Peyer's patch (tissue), 4 donors: ENCODE measurements around the gene PDZD4. TPM values are rescaled to one million over a fixed set of nuclear protein-coding genes. Genes with fewer than 3 reads are reported as not detected.

Source experiments
- DNase-seq, 3 donors: peaks; one replicate each; pipeline ENCODE4 v3.0.0-alpha.2; 2017 to 2019
- H3K27ac ChIP-seq, 4 donors: fragments of 200-600 bp; sonication (generic); one replicate each; pipeline ENCODE4 v1.5.1; 2016 to 2019
- H3K27me3 ChIP-seq, 2 donors: fragments of 200-600 bp; sonication (generic); one replicate each; pipeline ENCODE4 v1.5.1; 2019
- H3K36me3 ChIP-seq, 3 donors: fragments of 200-600 bp; sonication (generic); one replicate each; pipeline ENCODE4 v1.5.1; 2016 to 2019
- H3K4me1 ChIP-seq, 4 donors: fragments of 200-600 bp; sonication (generic); one replicate each; pipeline ENCODE4 v1.5.1; 2016 to 2019
- H3K4me3 ChIP-seq, 4 donors: fragments of 200-600 bp; sonication (generic); 1 replicate in 3 of 4; 2 replicates in 1 of 4; pipeline ENCODE4 v1.5.1; 2016 to 2019; ENCODE audit warnings: mild to moderate bottlenecking in 1 of 4
- H3K9me3 ChIP-seq, 4 donors: fragments of 200-600 bp; sonication (generic); one replicate each; pipeline ENCODE4 v1.5.1; 2016 to 2019; ENCODE audit warnings: mild to moderate bottlenecking in 1 of 4
- POLR2A ChIP-seq, 2 donors: fragments of 450-650 bp; IDR thresholded peaks; one replicate each; pipeline ENCODE4 v1.5.1; 2017; ENCODE audit warnings: antibody characterized with exemption in 2 of 2, mild to moderate bottlenecking in 2 of 2, moderate library complexity in 2 of 2
- total RNA-seq, 4 donors: library from RNA; depleted of rRNA; stranded (reverse); fragments of >200 nt; gene quantifications; one replicate each; pipeline ENCODE4 v1.1.0, GENCODE V29; 2016
- TF ChIP-seq, protein P1 (sequence below), 6 experiments: fragments of 450-650 bp in 4 of 6; fragments of 200-600 bp in 2 of 6; sonication (generic) in 1 of 6; IDR thresholded peaks; one replicate each; pipeline ENCODE4 v1.5.1; 2017 to 2019; ENCODE audit warnings: antibody characterized with exemption in 6 of 6, mild to moderate bottlenecking in 3 of 6, moderate library complexity in 1 of 6

The PDZD4 gene
- total RNA-seq, 4 donors from 2014 or later, result 1.2 to 8.3 (median 2.4) TPM

DNA sequence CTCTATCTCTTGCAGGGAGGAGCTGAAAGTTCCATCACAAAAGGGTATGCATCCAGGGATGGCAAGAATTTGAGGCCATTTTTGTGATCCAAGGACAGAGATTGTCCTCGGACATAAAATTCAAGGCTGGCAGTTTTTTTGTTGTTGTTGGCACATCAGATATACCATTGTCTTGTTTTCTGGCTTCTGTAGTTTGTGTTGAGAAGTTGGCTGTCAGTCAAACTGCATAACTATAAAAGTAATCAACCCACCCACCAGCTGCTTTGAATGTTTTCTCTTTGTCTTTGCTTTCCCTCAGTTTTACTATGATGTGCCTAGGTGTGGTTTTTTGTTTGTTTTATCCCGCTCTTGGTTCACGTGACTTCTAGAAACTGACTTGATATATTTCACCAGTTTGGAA lies 21.6 kb upstream of the PDZD4 start:
- Histone ChIP-seq H3K27me3 (no peaks in the 10 kb centered on the region), H3K9me3 (no peaks in the 10 kb centered on the region), H3K4me3 (no peak overlapping the region), H3K27ac (no peak overlapping the region), H3K4me1 (no peaks in the 10 kb centered on the region), H3K36me3 (no peaks in the 10 kb centered on the region)
- TF ChIP-seq, protein P1, sequence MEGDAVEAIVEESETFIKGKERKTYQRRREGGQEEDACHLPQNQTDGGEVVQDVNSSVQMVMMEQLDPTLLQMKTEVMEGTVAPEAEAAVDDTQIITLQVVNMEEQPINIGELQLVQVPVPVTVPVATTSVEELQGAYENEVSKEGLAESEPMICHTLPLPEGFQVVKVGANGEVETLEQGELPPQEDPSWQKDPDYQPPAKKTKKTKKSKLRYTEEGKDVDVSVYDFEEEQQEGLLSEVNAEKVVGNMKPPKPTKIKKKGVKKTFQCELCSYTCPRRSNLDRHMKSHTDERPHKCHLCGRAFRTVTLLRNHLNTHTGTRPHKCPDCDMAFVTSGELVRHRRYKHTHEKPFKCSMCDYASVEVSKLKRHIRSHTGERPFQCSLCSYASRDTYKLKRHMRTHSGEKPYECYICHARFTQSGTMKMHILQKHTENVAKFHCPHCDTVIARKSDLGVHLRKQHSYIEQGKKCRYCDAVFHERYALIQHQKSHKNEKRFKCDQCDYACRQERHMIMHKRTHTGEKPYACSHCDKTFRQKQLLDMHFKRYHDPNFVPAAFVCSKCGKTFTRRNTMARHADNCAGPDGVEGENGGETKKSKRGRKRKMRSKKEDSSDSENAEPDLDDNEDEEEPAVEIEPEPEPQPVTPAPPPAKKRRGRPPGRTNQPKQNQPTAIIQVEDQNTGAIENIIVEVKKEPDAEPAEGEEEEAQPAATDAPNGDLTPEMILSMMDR (IDR thresholded peaks at IDR 0.05), result no peak
- no peak for DNase-seq

DNA sequence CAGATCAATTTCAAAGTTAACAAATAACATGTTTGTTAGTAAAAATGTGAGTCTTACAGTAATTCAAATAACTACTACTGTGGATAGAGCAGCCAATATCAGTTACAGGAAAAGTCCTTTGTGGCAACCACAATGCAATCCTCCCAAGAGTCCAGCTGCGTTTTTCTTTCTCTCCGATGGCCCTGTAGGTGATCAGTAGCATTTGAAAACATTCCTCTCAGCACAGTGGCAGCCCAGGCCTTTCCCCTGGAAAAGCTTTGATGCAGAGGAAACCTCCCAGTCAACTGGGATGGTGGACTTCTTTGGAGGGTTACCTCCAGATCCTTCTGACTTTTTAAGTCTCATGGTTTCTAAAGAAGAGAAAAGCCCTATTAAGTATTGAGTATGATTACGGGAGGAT lies 18.0 kb upstream of the PDZD4 start:
- TF ChIP-seq, protein P1 (IDR thresholded peaks at IDR 0.05), result no peak
- Histone ChIP-seq H3K4me3 (no peak overlapping the region), H3K4me1 (no peaks in the 10 kb centered on the region), H3K36me3 (no peaks in the 10 kb centered on the region), H3K27ac (no peak overlapping the region), H3K9me3 (no peaks in the 10 kb centered on the region), H3K27me3 (no peaks in the 10 kb centered on the region)
- DNase-seq, result no peak

DNA sequence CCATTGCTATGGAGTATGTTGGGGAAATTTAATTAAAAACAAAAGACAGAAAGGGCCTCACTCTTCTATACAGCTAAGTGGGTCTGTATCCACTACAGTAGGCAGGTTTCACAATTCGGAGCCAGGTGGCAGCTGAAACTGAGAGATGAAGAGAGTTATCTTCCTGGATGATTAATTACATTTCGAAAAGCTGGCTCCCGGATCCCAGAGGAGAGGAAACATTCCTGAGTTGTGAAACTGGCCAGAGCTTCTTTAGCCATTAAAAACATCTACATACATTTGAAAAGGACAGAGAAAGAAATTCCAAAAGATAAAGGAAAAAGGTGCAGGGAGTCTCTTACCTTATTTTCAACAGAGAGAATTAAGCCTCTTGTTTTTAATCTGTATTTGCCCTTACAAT lies 15.5 kb upstream of the PDZD4 start:
- H3K4me1 ChIP-seq, result no peaks in the 10 kb centered on the region
- H3K27ac ChIP-seq, result no peak overlapping the region
- H3K9me3 ChIP-seq, result no peaks in the 10 kb centered on the region
- TF ChIP-seq, protein P1 (IDR thresholded peaks at IDR 0.05), result no peak
- no peak for TF ChIP-seq POLR2A (IDR thresholded peaks at IDR 0.05)
- H3K4me3 ChIP-seq, result no peak overlapping the region
- H3K27me3 ChIP-seq, result no peaks in the 10 kb centered on the region
- H3K36me3 ChIP-seq, result no peaks in the 10 kb centered on the region
- no peak for DNase-seq

DNA sequence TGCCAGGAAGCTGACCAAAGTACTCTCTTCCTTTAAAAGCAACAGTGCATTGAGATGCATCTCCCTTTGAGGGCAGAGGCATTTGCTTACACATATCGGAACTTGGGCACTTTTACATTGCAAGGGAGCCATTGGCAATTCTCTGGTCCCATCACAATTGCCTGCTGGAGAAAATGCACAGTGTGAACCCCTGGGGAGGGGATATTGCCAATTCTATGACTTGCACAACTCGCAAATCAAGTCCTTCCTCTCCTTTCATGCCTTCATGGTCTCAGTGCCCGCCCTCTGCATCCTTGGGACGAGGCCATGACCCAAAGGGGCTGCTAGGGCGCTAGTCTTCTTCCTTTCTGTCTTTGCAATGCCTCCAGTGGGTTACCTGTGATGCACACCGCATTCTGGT lies 14.9 kb upstream of the PDZD4 start:
- no peaks in the 10 kb centered on the region for H3K4me1 ChIP-seq
- DNase-seq, result no peak
- H3K4me3 ChIP-seq, result no peak overlapping the region
- no peaks in the 10 kb centered on the region for H3K27me3 ChIP-seq
- H3K36me3 ChIP-seq, result no peaks in the 10 kb centered on the region
- no peaks in the 10 kb centered on the region for H3K9me3 ChIP-seq
- TF ChIP-seq POLR2A (IDR thresholded peaks at IDR 0.05), result no peak
- TF ChIP-seq, protein P1 (IDR thresholded peaks at IDR 0.05), result no peak
- H3K27ac ChIP-seq, result no peak overlapping the region

DNA sequence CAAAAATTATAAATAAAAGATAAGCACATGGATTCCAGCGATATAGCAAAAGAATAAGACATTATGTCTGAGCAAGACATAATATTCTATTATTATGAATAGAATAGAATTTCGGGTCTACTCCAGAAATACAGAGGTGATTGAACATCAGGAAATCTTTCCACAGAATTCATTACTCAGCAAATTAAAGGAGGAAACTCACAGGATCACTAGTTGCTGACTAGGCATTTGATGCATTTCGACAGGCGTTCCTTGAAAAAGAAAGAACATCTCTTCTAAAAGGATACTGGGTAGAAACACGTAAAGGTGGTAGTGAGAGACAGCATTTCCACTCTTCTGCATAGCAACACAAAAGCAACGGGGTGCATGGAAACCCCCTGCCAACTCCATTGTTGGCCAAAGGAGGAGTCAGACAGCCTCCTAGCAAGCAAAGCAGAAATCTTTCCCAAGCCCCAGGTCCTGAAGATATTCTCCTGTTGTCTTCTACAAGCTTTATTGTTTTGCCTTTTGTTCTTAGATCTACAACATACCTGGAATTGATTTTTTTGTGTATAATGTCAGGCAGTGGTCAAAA lies 14.3 kb upstream of the PDZD4 start:
- Histone ChIP-seq H3K27ac (no peak overlapping the region), H3K4me3 (no peak overlapping the region), H3K27me3 (no peaks in the 10 kb centered on the region), H3K9me3 (no peaks in the 10 kb centered on the region), H3K36me3 (no peaks in the 10 kb centered on the region), H3K4me1 (no peaks in the 10 kb centered on the region)
- TF ChIP-seq POLR2A (IDR thresholded peaks at IDR 0.05), result no peak
- TF ChIP-seq, protein P1 (IDR thresholded peaks at IDR 0.05), result no peak
- DNase-seq, result no peak

DNA sequence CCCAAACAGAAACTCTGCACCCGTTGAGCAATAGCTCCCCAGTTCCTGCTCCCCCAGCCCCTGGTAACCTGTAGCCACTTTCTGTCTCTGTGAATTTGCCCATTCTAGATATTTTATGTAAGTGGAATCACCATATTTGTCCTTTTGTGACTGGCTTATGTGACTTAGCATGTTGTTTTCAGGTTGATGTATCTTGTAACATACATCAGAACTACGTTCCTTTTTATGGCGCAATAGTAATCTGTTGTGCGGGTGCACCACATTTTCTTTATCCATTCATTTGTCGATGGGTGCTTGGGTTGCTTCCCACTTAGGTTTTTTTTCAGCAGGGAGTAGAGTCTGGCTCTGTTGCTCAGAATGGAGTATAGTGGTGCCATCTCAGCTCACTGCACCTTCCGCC lies 6.6 kb upstream of the PDZD4 start:
- no peaks in the 10 kb centered on the region for H3K9me3 ChIP-seq
- H3K4me3 ChIP-seq, result no peak overlapping the region
- no peaks in the 10 kb centered on the region for H3K4me1 ChIP-seq
- DNase-seq, result no peak
- TF ChIP-seq, protein P1 (IDR thresholded peaks at IDR 0.05), result no peak
- TF ChIP-seq POLR2A (IDR thresholded peaks at IDR 0.05), result no peak
- H3K27me3 ChIP-seq, result no peaks in the 10 kb centered on the region
- H3K36me3 ChIP-seq, result no peaks in the 10 kb centered on the region
- no peak overlapping the region for H3K27ac ChIP-seq
